GM20431 (cell line): Measurements from ENCODE around the gene CCDC24.

ENCODE experiments used
- in situ Hi-C: fragments of 300-500 bp; cut with MseI, MboI; formaldehyde crosslinking; loops from one replicate; pipeline ENCODE4 v1.15.0; 2020; ENCODE audit warnings: low sequenced_read_pairs; ENCODE audit not compliant: unreplicated experiment

Gene CCDC24

DNA sequence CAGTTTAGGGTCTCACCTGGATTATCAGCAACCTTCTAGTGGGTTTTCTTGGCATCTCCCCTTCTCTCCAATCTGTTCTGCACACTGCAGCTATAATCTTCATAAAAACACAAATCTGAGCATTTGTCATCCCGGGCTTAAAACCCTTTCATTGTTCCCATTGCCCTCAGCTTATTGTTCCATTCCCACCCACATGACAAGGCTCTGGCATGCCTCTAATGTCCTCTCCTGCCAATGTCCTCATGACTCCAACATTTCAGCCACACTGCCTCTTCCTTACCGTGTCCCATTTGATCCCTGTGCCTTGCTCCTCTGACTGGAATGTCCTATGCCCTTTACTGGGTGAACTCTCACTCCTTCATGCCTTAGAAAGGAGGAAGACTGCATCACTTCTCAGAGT is 29.1 kb upstream of the CCDC24 start:
- in situ Hi-C loops, result no loop called here

DNA sequence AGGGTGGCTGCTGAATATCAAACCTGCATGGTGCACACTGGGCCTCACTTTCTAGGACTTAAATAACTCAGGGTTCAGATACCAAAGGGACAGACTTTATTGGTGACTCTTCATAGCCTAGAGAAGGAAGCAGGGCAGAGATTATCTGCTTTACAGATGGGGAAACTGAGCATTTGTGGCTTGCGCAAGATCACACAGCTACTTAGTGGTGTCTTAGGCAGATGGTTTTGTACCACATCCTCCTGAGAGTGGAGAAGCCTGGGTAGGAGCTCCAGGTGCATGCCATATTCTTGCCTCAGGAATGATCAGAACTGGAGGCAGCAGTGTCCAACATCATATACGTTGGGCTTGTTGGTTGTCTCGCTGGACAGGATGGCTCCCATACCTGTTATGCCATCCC is 28.4 kb upstream of the CCDC24 start:
- in situ Hi-C loops, result no loop called here

- in situ Hi-C loops, result no loop called here
Observed at GRCh38 chr1:43963890-43964289, 27.5 kb upstream of the CCDC24 start.

- in situ Hi-C loops, result no loop called here
Observed at GRCh38 chr1:43965316-43965715, 26.1 kb upstream of the CCDC24 start.

DNA sequence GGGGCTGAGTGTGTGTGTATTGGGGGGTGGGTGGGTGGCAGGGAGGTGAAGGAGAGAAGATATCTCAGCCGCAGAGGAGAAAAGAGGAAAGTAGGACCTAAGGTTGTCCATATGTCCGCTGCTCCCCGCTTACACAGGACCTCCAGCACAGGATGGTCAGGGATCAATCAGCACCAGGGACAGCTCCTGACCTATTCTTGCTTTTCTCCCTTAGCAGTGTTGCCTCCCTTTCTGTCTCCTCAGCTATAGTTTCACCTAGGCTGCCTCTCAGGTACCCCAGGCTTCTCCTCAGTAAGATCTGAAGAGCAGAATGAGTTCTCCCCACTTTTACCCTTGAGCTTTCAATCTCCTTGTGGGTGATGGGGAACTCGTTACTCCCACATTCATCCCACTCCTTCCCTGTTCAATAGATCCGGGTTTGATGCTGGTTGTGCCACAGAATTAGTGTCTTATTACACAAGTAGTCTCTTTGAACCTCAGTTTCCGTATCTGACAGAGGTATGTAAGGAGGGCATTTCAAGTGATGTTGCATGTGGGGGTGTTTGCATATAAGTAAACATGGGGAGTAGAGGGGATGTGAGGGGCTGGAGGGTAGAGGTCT is 23.0 kb upstream of the CCDC24 start:
- in situ Hi-C loops, result no loop called here

- in situ Hi-C loops, result no loop called here
Observed at GRCh38 chr1:43969416-43969745, 22.0 kb upstream of the CCDC24 start.

DNA sequence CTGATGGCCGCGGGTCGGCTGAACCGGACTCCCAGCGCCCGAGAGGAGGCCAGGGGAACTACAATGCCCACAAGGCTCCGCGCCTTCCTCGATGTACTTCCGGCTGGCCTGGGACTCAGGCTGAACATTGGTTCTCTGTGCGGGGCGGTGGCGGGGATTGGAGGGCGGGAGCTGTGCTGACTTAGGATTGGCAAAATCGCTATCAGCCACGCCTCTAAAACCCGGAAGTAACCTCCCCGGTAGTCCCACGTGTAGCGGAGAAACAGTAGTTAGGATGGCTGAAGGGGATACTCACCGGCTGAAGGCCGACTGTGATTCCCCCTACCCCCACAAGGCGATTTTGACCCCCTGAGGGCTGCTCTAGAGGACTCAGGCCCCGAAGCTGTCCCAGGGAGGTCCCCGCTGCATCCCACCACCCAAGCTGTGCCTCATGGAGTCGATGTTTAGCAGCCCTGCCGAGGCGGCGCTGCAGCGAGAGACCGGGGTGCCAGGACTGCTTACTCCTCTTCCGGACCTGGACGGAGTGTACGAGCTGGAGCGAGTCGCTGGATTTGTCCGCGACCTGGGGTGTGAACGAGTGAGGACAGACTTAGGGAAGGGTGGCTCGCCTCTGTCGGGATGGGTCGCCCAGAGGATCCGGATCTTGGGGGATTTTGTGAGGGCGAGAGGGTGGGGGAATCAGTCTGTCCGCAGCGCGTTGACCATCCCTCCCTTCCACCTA is 21.5 kb upstream of the CCDC24 start, which contains the start of gene DPH2:
DPH2 (plus strand) TSS at position 265 of the 721 bp plus-strand sequence; CDS start at position 431, 166 bp downstream.
- in situ Hi-C loops, result no loop called here

GRCh38 chr1:43970502-43970901 is 20.9 kb upstream of the CCDC24 start:
- in situ Hi-C loops, result no loop called here

- in situ Hi-C loops, result no loop called here
Observed at GRCh38 chr1:43970911-43971310, 20.5 kb upstream of the CCDC24 start.

- in situ Hi-C loops, result no loop called here
Observed at GRCh38 chr1:43971336-43971980, 19.9 kb upstream of the CCDC24 start.

DNA sequence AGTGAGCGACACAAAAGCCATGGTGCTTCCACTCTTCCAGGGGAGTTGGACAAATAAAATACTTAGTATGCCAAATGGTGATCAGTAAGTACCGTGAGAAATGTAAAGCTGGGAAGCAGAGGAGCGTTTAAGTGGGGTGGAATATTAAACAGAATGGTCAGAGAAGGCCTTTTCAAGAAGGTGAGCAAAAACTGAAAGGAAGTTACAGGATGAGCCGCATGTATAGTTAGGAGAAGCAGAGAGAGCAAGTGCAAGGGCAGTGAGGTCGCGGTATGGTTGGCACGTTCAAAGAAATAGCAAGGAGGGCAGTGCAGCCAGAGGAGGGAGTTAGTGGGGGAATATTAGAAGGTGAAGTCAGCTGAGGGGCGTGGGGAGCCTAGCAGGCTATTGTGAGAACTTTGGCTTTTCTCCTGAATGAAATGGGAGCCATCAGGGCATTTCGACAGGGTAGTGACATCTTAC is 17.4 kb upstream of the CCDC24 start:
- in situ Hi-C loops, result no loop called here

DNA sequence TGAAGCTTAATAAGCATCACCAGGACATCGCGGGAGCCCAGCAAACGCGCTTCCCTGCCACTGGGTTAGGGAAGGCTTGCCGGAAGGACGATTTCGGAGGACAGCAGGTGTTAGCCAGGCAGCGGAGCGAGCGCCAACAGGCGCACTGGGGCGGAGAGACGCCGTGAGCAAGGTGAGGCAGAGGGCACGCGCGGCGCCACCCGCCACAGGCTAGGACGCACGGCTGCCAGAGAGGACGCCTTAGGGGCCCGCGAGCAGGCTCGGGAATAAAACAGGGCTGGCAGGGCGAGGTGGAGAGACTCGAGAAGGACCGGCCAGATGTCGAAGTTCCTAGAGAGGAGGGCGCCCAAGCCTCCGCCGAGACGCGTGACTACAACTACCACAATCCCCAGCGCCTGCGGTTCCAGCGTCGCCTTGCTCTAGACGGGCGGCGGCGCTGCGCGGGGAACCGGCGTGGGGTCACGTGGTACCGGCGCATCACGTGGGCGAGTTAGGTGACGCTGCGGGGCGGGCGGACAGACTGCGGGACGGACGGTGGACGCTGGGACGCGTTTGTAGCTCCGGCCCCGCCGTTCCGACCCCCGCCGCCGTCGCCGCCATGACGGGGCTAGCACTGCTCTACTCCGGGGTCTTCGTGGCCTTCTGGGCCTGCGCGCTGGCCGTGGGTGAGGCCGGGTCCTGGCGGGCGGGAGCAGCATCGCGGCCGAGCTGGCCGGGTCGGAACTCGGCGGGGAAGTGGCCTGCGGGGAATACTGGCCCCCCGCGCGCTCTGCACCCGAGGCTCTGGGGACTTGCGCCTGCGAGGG is 16.8 kb upstream of the CCDC24 start, which contains the start of gene ATP6V0B:
ATP6V0B (plus strand) TSS at position 518 of the 806 bp plus-strand sequence; CDS start at position 599, 81 bp downstream.
- in situ Hi-C loops, result no loop called here

- in situ Hi-C loops, result no loop called here
Observed at GRCh38 chr1:43975249-43975961, 16.0 kb upstream of the CCDC24 start.

- in situ Hi-C loops, result no loop called here
Observed at GRCh38 chr1:43976045-43976444, 15.4 kb upstream of the CCDC24 start.

DNA sequence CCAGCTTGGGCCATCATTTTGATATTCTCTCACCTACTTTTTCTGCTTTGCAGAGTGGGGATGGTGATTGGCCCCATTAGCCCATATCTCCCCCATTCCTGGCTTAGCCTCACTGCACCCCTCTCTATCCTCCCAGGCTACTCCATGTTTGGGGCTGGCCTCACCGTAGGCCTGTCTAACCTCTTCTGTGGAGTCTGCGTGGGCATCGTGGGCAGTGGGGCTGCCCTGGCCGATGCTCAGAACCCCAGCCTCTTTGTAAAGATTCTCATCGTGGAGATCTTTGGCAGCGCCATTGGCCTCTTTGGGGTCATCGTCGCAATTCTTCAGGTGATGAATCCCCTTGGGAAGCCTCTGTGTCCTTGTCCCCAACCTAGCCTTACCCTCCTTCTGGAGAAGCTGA is 14.5 kb upstream of the CCDC24 start:
- in situ Hi-C loops, result no loop called here

GRCh38 chr1:43977376-43978263 is 13.8 kb upstream of the CCDC24 start:
- in situ Hi-C loops, result no loop called here

DNA sequence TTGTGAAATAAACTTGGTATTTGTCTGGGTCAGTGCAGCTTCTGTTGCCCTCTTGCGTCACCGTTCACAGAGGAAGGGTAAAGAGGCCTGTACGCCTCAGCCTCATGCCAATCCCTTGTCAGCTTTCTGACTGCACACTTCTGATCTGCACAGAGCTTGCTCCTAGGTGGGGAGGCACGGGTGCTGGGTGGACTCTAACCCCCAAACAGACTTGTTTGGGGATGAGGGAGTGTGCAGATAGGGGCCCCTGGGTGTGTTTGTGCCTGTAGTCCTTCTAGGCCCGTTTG is 13.2 kb upstream of the CCDC24 start:
- in situ Hi-C loops, result no loop called here

DNA sequence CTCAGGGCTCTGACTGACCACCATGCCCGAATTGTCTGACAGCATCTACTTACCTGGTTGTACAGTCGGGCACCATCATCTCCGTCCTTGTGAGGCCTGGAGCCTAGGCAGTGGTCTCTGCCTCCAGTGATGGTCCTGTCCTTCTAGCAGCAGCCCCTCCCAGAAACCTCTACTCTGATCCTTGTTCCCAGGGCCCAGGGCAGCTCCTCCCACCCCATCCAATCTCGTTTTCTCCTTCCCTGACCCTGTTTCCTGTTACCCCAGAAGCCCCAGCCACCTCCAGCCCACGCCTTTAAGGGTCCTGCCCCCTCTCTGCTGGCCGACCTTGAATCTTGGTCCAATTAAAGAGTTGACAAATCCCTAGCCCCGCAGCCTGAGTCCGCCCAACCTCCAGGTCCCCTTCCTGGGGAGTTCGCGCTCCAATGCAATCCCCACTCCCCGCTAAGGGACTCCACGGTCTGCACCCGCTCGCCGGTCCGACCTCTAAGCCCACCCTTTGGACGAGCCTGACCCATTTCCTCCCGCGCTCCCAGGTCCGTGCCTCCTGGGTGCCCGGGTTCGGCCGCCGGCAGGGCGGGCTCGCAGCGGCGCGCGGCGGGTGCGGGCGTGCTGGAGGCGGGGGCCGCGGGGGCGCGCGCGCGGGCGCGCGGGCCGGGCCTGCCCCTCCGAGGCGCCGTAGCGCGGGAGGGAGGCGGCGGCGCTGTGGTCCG is 12.7 kb upstream of the CCDC24 start, which contains the start of gene B4GALT2:
B4GALT2 (plus strand) TSS at position 660 of the 710 bp plus-strand sequence. CDS start 1,951 bp downstream, outside the sequence.
- in situ Hi-C loops, result no loop called here

DNA sequence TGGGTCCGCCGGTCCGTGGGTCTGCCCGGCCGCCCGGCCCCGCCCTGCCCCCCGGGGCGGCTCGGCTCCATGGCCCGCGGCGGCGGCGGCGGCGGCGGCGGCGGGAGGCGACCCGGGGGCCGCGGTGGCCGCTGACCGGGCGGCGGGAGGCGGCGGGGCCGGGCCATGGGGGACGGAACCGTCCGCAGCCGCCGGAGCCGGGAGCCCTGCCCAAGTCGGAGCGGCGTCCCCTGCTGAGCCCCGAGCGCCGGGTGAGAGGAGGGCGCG is 12.2 kb upstream of the CCDC24 start:
- in situ Hi-C loops, result no loop called here
